HepG2 (cell line): ENCODE measurements around the gene ASAP2. TPM values are rescaled to one million over a fixed set of nuclear protein-coding genes. Genes with fewer than 3 reads are reported as not detected.

Experiments
- DZIP1 ChIP-seq: sonication (generic); formaldehyde crosslinking; IDR thresholded peaks from 2 replicates; pipeline ENCODE4 v1.5.0; 2020; ENCODE audit warnings: mild to moderate bottlenecking, missing genetic modification reagents
- FOSL2 ChIP-seq: sonication (generic); formaldehyde crosslinking; IDR thresholded peaks from 2 replicates; pipeline ENCODE4 v1.4.0; 2020; ENCODE audit warnings: missing genetic modification reagents
- FOXA1 ChIP-seq, 2 experiments: fragments of 450-650 bp in 1 of 2; sonication (generic) in 1 of 2; formaldehyde crosslinking in 1 of 2; IDR thresholded peaks; 2 replicates each; pipeline versions ENCODE4 v1.4.0 to v1.6.1; 2016 to 2020; ENCODE audit warnings: missing genetic modification reagents in 1 of 2
- GABPB1 ChIP-seq: IDR thresholded peaks from 2 replicates; pipeline ENCODE4 v1.6.1; 2016; ENCODE audit warnings: mild to moderate bottlenecking, missing genetic modification reagents, moderate library complexity, missing compliant biosample characterization
- GZF1 ChIP-seq: sonication (generic); formaldehyde crosslinking; IDR thresholded peaks from 2 replicates; pipeline ENCODE4 v1.5.1; 2020; ENCODE audit warnings: mild to moderate bottlenecking, missing genetic modification reagents
- HCFC1 ChIP-seq: fragments of 150-350 bp; IDR thresholded peaks from 2 replicates; pipeline ENCODE4 v1.6.1; 2014; ENCODE audit warnings: low read depth, low read length
- HMG20A ChIP-seq: IDR thresholded peaks from 2 replicates; pipeline ENCODE4 v1.6.1; 2016; ENCODE audit warnings: borderline replicate concordance
- KDM2A ChIP-seq: sonication (generic); formaldehyde crosslinking; IDR thresholded peaks from 2 replicates; pipeline ENCODE4 v1.4.0; 2020; ENCODE audit warnings: low read depth, missing genetic modification reagents, borderline replicate concordance
- KLF6 ChIP-seq: IDR thresholded peaks from 2 replicates; pipeline ENCODE4 v1.8.0; 2016; ENCODE audit warnings: missing biosample characterization, missing genetic modification reagents
- MED1 ChIP-seq: sonication (generic); formaldehyde crosslinking; IDR thresholded peaks from 2 replicates; pipeline ENCODE4 v1.4.0; 2020; ENCODE audit warnings: missing genetic modification reagents
- RNF2 ChIP-seq: fragments of 450-650 bp; conservative IDR thresholded peaks from 2 replicates; pipeline ENCODE4 v1.6.1; 2016; ENCODE audit warnings: low read depth
- SOX5 ChIP-seq: IDR thresholded peaks from 2 replicates; pipeline ENCODE4 v1.6.1; 2016; ENCODE audit warnings: borderline replicate concordance
- STAT5B ChIP-seq: sonication (generic); formaldehyde crosslinking; IDR thresholded peaks from 2 replicates; pipeline ENCODE4 v1.4.0; 2020; ENCODE audit warnings: missing genetic modification reagents
- TBX2 ChIP-seq: sonication (generic); formaldehyde crosslinking; IDR thresholded peaks from 2 replicates; pipeline ENCODE4 v1.5.0; 2020; ENCODE audit warnings: missing genetic modification reagents, mild to moderate bottlenecking, borderline replicate concordance
- ZBTB20 ChIP-seq: sonication (generic); formaldehyde crosslinking; IDR thresholded peaks from 2 replicates; pipeline ENCODE4 v1.8.1; 2023; ENCODE audit warnings: missing genetic modification reagents, low read depth, mild to moderate bottlenecking, borderline replicate concordance
- ZBTB8A ChIP-seq: sonication (generic); formaldehyde crosslinking; IDR thresholded peaks from 2 replicates; pipeline ENCODE4 v1.4.0; 2020; ENCODE audit warnings: mild to moderate bottlenecking, low read depth, missing genetic modification reagents, borderline replicate concordance
- ZNF468 ChIP-seq: sonication (generic); formaldehyde crosslinking; IDR thresholded peaks from 2 replicates; pipeline ENCODE4 v1.8.0; 2022; ENCODE audit warnings: mild to moderate bottlenecking, moderate library complexity, missing genetic modification reagents
- ZNF543 ChIP-seq: sonication (generic); formaldehyde crosslinking; IDR thresholded peaks from 2 replicates; pipeline ENCODE4 v1.4.0; 2020; ENCODE audit warnings: mild to moderate bottlenecking, missing genetic modification reagents
- ZNF546 ChIP-seq: sonication (generic); formaldehyde crosslinking; conservative IDR thresholded peaks from 2 replicates; pipeline ENCODE4 v1.8.1; 2023; ENCODE audit warnings: mild to moderate bottlenecking, missing genetic modification reagents
- ZNF616 ChIP-seq: sonication (generic); formaldehyde crosslinking; IDR thresholded peaks from 2 replicates; pipeline ENCODE4 v1.5.0; 2020; ENCODE audit warnings: low read depth, mild to moderate bottlenecking, missing genetic modification reagents
- ZNF691 ChIP-seq: sonication (generic); formaldehyde crosslinking; IDR thresholded peaks from 2 replicates; pipeline ENCODE4 v1.4.0; 2020; ENCODE audit warnings: missing genetic modification reagents, low read depth, mild to moderate bottlenecking, borderline replicate concordance
- ZNF775 ChIP-seq: sonication (generic); formaldehyde crosslinking; IDR thresholded peaks from 2 replicates; pipeline ENCODE4 v1.4.0; 2020; ENCODE audit warnings: missing genetic modification reagents, mild to moderate bottlenecking, moderate library complexity, borderline replicate concordance
- ZNF879 ChIP-seq: sonication (generic); formaldehyde crosslinking; IDR thresholded peaks from 2 replicates; pipeline ENCODE4 v1.8.1; 2023; ENCODE audit warnings: missing genetic modification reagents
- polyA plus RNA-seq, 8 experiments: library from polyadenylated mRNA; depleted of rRNA in 3 of 8; stranded (reverse) in 7 of 8; unstranded in 1 of 8; fragments of >200 nt; fragmentation: Illumina TruSeq in 4 of 8; extraction: Trizol in 4 of 8; gene quantifications; 2 replicates each; pipeline versions ENCODE4 v1.2.1 to v1.2.3, GENCODE V29; 2011 to 2016; ENCODE audit warnings: low read depth in 4 of 8, missing spikeins in 1 of 8, mixed read lengths in 1 of 8; ENCODE audit not compliant: insufficient read depth in 1 of 8
- total RNA-seq, 5 experiments: library from RNA; depleted of rRNA; stranded (reverse); fragments of >200 nt; fragmentation: Illumina TruSeq; extraction: Trizol; gene quantifications; 2 replicates each; pipeline ENCODE4 v1.2.3, GENCODE V29; 2016; ENCODE audit warnings: low read depth in 1 of 5
- TF ChIP-seq, protein P1 (sequence below): IDR thresholded peaks from 2 replicates; pipeline ENCODE4 v1.6.1; 2016; ENCODE audit warnings: low read depth
- TF ChIP-seq, protein P2 (sequence below): sonication (generic); formaldehyde crosslinking; conservative IDR thresholded peaks from 2 replicates; pipeline ENCODE4 v1.8.0; 2022; ENCODE audit warnings: low read depth, missing genetic modification reagents

ASAP2 gene
- total and polyA plus RNA-seq, 2 of the 13 experiments (the other 11 are each of a cell fraction or from before 2014, with no cell fraction given) = 7.3 to 22.3 TPM

GRCh38 chr2:9234680-9235146 lies 28.1 kb downstream of the ASAP2 start (continued):
- TF ChIP-seq ZNF546 (CRISPR knock-in tag) = no peak
- TF ChIP-seq, protein P1, sequence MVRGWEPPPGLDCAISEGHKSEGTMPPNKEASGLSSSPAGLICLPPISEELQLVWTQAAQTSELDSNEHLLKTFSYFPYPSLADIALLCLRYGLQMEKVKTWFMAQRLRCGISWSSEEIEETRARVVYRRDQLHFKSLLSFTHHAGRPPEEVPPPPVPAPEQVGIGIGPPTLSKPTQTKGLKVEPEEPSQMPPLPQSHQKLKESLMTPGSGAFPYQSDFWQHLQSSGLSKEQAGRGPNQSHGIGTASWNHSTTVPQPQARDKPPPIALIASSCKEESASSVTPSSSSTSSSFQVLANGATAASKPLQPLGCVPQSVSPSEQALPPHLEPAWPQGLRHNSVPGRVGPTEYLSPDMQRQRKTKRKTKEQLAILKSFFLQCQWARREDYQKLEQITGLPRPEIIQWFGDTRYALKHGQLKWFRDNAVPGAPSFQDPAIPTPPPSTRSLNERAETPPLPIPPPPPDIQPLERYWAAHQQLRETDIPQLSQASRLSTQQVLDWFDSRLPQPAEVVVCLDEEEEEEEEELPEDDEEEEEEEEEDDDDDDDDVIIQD (CRISPR knock-in tag) = peak; percentile 42; the same call in 1 of the 2 replicates
- TF ChIP-seq FOSL2 = peak; percentile 96
- TF ChIP-seq ZNF775 (CRISPR knock-in tag) = 0 out of 2 replicates have a peak, but pooled peaks have one; percentile 70
- TF ChIP-seq TBX2 (CRISPR knock-in tag) = peak; percentile 76; the same call in 1 of the 2 replicates
- no peak for TF ChIP-seq ZNF616 (CRISPR knock-in tag)
- no peak for TF ChIP-seq ZNF691 (CRISPR knock-in tag)
- TF ChIP-seq, protein P2, sequence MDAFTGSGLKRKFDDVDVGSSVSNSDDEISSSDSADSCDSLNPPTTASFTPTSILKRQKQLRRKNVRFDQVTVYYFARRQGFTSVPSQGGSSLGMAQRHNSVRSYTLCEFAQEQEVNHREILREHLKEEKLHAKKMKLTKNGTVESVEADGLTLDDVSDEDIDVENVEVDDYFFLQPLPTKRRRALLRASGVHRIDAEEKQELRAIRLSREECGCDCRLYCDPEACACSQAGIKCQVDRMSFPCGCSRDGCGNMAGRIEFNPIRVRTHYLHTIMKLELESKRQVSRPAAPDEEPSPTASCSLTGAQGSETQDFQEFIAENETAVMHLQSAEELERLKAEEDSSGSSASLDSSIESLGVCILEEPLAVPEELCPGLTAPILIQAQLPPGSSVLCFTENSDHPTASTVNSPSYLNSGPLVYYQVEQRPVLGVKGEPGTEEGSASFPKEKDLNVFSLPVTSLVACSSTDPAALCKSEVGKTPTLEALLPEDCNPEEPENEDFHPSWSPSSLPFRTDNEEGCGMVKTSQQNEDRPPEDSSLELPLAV (CRISPR knock-in tag) = no peak
- TF ChIP-seq ZNF468 (CRISPR knock-in tag) = no peak
- peak; percentile 36; the same call in 1 of the 2 replicates for TF ChIP-seq KDM2A (CRISPR knock-in tag)
- no peak for TF ChIP-seq ZBTB8A (CRISPR knock-in tag)
- no peak for TF ChIP-seq DZIP1
- TF ChIP-seq HMG20A = peak; percentile 81; the same call in 1 of the 2 replicates
- TF ChIP-seq GABPB1 (CRISPR knock-in tag) = peak; percentile 75; the same call in 1 of the 2 replicates
- no peak for TF ChIP-seq GZF1 (CRISPR knock-in tag)
- no peak for TF ChIP-seq ZNF879
- no peak for TF ChIP-seq FOXA1 (IDR thresholded peaks at IDR 0.05)
- TF ChIP-seq FOXA1 (CRISPR knock-in tag; IDR thresholded peaks at IDR 0.05) = peak; percentile 40
- peak; percentile 81; the same call in 1 of the 2 replicates for TF ChIP-seq ZBTB20 (CRISPR knock-in tag)
- TF ChIP-seq SOX5 (CRISPR knock-in tag) = peak; percentile 92
- TF ChIP-seq HCFC1 = no peak
- TF ChIP-seq MED1 (CRISPR knock-in tag) = peak; percentile 90
- no peak for TF ChIP-seq RNF2
- 0 out of 2 replicates have a peak, but pooled peaks have one; percentile 33 for TF ChIP-seq ZNF543 (CRISPR knock-in tag)
- 0 out of 2 replicates have a peak, but pooled peaks have one; percentile 18 for TF ChIP-seq KLF6
- no peak for TF ChIP-seq STAT5B (CRISPR knock-in tag)
